ENCODE data around the gene CACHD1. TPM values are rescaled to one million over a fixed set of nuclear protein-coding genes. Genes with fewer than 3 reads are reported as not detected.

CACHD1 gene
- total and polyA plus RNA-seq, 2 of the 8 experiments (the other 6 are each of a cell fraction or from before 2014, with no cell fraction given): 22.2 to 42.5 TPM

- TF ChIP-seq MAX (IDR thresholded peaks at IDR 0.05): no peak
Observed at GRCh38 chr1:64423526-64423925, 46.4 kb upstream of the CACHD1 start (continued).

Data from H1 (cell line).